IPS-15b (cell line): ENCODE results near the gene ASTN2.
"Not testable (repeated sequence)": the region's sequence is repeated elsewhere in the genome, so short reads cannot be mapped to it uniquely, and the experiment has no call there.

Experiments used
- H3K27me3 ChIP-seq: one replicate; pipeline ENCODE4 v1.6.1; 2013; ENCODE audit warnings: low read length; ENCODE audit not compliant: control insufficient read depth, insufficient read depth
- H3K36me3 ChIP-seq: one replicate; pipeline ENCODE4 v1.6.1; 2013; ENCODE audit warnings: low read length; ENCODE audit not compliant: control insufficient read depth, insufficient read depth
- H3K4me1 ChIP-seq: one replicate; pipeline ENCODE4 v1.6.1; 2013; ENCODE audit warnings: mild to moderate bottlenecking, low read length; ENCODE audit not compliant: control insufficient read depth, insufficient read depth
- H3K4me3 ChIP-seq: one replicate; pipeline ENCODE4 v1.5.1; 2013; ENCODE audit warnings: low read depth, low read length
- H3K9ac ChIP-seq: one replicate; pipeline ENCODE4 v1.6.1; 2013; ENCODE audit warnings: low read depth, mild to moderate bottlenecking, low read length
- H3K9me3 ChIP-seq: one replicate; pipeline ENCODE4 v1.6.1; 2013; ENCODE audit warnings: mild to moderate bottlenecking, low read length; ENCODE audit not compliant: control insufficient read depth, insufficient read depth

The ASTN2 gene

DNA sequence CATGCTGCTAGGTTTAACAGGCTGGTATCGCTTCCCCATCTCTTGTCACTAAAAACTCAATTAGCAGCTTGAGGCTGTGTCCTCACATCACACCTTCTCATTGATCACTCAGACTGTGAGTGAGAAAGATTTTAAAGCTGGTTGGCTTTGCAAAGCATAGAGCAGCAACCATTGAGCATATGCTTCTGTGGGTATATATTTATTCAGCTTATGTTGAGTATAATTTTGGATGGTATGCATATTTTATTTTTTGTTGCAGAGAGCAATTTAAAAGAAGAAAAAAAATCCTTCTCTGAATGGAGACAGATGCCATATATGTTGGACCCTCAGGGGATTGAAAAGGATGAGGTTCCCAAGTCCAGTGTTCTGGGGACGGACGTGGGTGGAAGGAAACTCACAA is 565.1 kb downstream of the ASTN2 start:
- Histone ChIP-seq H3K4me3 (no peak overlapping the region), H3K27me3 (no peaks in the 10 kb centered on the region), H3K4me1 (no peaks in the 10 kb centered on the region)

DNA sequence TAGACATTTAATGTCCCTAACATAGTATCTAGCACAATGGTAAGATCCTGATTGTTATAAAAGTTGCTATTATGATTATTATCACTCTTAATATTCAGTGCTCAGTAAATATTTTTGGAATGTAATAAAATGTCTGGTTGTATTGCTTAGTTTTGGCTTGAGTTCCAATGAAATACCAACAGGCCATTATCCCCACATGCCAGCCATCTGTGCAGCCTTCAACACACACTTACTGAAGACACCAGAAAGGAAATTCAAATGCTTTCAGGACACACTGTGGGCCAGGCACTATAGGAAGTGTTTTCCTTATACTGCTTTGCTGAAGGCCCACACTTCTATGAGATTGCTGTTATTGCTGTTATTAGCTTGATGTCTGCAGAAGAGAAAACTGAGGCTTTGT is 570.2 kb downstream of the ASTN2 start:
- H3K9ac ChIP-seq = no peak overlapping the region
- no peaks in the 10 kb centered on the region for H3K36me3 ChIP-seq

More for the DNA sequence above, 565.1 kb downstream of the ASTN2 start:
- no peaks in the 10 kb centered on the region for H3K36me3 ChIP-seq
- no peaks in the 10 kb centered on the region for H3K9me3 ChIP-seq
- H3K9ac ChIP-seq = no peak overlapping the region

GRCh38 chr9:116843863-116844620 is 570.8 kb downstream of the ASTN2 start:
- H3K9me3 ChIP-seq = no peaks in the 10 kb centered on the region
- no peaks in the 10 kb centered on the region for H3K27me3 ChIP-seq
- no peak overlapping the region for H3K9ac ChIP-seq
- peaks cover 8% of the 10 kb centered on the region for H3K4me1 ChIP-seq
- H3K4me3 ChIP-seq = no peak overlapping the region
- no peaks in the 10 kb centered on the region for H3K36me3 ChIP-seq

More for the DNA sequence above, 570.2 kb downstream of the ASTN2 start:
- Histone ChIP-seq H3K4me1 (peaks cover 8% of the 10 kb centered on the region), H3K9me3 (no peaks in the 10 kb centered on the region), H3K4me3 (no peak overlapping the region), H3K27me3 (no peaks in the 10 kb centered on the region)

DNA sequence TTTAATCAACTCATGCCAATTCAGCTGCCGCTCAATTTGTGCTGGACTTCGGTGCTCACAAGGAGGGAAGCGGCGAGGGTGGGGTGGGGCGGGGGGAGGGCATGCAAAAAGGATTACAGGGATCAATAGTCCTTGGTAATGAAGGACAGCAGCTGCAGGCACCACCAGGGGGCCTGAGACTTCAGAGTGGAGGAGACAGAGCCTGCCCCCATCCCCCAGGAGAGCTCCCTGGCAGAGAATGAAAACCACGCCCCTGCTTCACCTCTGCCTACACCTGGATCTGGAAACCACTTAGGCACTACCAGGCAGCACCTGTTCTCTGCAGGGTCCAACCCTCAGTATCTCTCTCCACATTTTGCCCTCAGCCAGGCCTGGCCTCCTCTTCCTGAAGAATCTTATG is 572.2 kb downstream of the ASTN2 start:
- Histone ChIP-seq H3K27me3 (no peaks in the 10 kb centered on the region), H3K4me1 (peaks cover 12% of the 10 kb centered on the region), H3K9me3 (no peaks in the 10 kb centered on the region), H3K36me3 (no peaks in the 10 kb centered on the region), H3K9ac (no peak overlapping the region), H3K4me3 (no peak overlapping the region)

GRCh38 chr9:116838468-116838867 is 576.4 kb downstream of the ASTN2 start:
- not testable (repeated sequence) for H3K36me3 ChIP-seq, H3K27me3 ChIP-seq, H3K9me3 ChIP-seq, H3K4me3 ChIP-seq, H3K9ac ChIP-seq
- H3K4me1 ChIP-seq = peaks cover 28% of the 10 kb centered on the region

- Histone ChIP-seq H3K27me3 (no peaks in the 10 kb centered on the region), H3K4me1 (peaks cover 26% of the 10 kb centered on the region), H3K4me3 (no peak overlapping the region), H3K9ac (peak overlapping the region; percentile 38), H3K36me3 (no peaks in the 10 kb centered on the region), H3K9me3 (no peaks in the 10 kb centered on the region)
Observed at GRCh38 chr9:116837018-116837989, 577.6 kb downstream of the ASTN2 start.

DNA sequence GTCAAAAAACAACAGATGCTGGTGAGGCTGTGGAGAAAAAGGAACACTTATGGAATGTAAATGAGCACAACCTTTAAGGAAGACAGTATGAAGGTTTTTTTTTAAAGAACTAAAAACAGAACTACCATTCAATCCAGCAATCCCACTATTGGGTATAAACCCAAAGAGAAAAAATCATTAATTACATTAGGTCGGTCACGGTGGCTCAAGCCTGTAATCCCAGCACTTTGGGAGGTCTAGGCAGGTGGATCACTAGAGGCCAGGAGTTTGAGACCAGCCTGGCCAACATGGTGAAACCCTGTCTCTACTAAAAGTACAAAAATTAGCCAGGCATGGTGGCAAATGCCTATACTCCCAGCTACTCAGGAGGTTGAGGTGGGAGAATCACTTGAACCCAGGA is 584.5 kb downstream of the ASTN2 start:
- not testable (repeated sequence) for H3K9me3 ChIP-seq, H3K9ac ChIP-seq, H3K27me3 ChIP-seq, H3K4me3 ChIP-seq, H3K4me1 ChIP-seq, H3K36me3 ChIP-seq

GRCh38 chr9:116821633-116822229 is 593.1 kb downstream of the ASTN2 start:
- no peaks in the 10 kb centered on the region for H3K36me3 ChIP-seq

GRCh38 chr9:116819116-116819515 is 595.7 kb downstream of the ASTN2 start:
- Histone ChIP-seq H3K9ac (no peak overlapping the region), H3K4me1 (peaks cover 11% of the 10 kb centered on the region), H3K27me3 (no peaks in the 10 kb centered on the region), H3K9me3 (no peaks in the 10 kb centered on the region), H3K4me3 (no peak overlapping the region), H3K36me3 (no peaks in the 10 kb centered on the region)

More at GRCh38 chr9:116821633-116822229, 593.1 kb downstream of the ASTN2 start:
- H3K9ac ChIP-seq = no peak overlapping the region
- no peak overlapping the region for H3K4me3 ChIP-seq
- no peaks in the 10 kb centered on the region for H3K27me3 ChIP-seq
- peaks cover 11% of the 10 kb centered on the region for H3K4me1 ChIP-seq
- no peaks in the 10 kb centered on the region for H3K9me3 ChIP-seq

DNA sequence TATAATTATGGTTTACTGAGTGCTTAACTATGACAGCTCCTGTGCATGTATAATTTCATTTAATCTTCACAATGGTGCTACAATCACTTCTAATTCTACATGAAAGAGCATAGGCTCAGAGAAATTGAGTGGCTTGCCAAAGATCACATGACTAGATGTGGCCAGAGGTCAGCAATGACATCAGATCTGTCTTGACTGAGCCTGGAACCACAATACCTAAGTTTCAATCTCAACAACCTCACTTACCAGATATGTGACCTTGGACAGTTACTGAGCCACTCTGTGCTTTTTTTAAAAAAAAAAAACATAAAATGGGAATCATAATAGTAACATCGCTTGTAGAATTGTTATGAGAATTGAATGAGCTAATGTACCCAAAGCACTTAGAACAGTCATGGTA is 597.1 kb downstream of the ASTN2 start:
- no peaks in the 10 kb centered on the region for H3K36me3 ChIP-seq
- H3K4me1 ChIP-seq = peaks cover 11% of the 10 kb centered on the region
- H3K9ac ChIP-seq = no peak overlapping the region
- no peaks in the 10 kb centered on the region for H3K27me3 ChIP-seq
- H3K4me3 ChIP-seq = no peak overlapping the region
- H3K9me3 ChIP-seq = no peaks in the 10 kb centered on the region

DNA sequence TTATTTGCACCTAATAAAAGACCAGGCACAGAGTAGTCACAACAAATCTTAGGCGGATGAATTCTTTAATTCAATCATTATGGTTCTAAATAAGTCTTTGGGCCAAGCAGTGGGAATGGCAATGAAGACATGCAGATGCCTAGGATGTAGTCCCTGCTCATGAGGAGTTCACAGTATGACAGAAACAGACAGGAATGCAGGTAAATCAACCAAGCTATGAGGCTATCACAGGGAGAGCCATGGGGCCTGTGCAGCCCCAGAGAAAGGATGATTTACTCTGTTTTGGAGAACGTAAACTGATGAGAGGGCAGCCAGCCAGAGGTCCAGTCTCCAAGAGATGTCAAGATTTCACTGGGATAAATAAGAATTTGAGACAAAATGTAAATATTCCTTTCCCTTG is 598.4 kb downstream of the ASTN2 start:
- Histone ChIP-seq H3K27me3 (no peaks in the 10 kb centered on the region), H3K4me1 (peaks cover 12% of the 10 kb centered on the region), H3K36me3 (no peaks in the 10 kb centered on the region), H3K9ac (no peak overlapping the region), H3K4me3 (no peak overlapping the region), H3K9me3 (no peaks in the 10 kb centered on the region)
